Measurements from ENCODE around the gene SPATA12.

DNA sequence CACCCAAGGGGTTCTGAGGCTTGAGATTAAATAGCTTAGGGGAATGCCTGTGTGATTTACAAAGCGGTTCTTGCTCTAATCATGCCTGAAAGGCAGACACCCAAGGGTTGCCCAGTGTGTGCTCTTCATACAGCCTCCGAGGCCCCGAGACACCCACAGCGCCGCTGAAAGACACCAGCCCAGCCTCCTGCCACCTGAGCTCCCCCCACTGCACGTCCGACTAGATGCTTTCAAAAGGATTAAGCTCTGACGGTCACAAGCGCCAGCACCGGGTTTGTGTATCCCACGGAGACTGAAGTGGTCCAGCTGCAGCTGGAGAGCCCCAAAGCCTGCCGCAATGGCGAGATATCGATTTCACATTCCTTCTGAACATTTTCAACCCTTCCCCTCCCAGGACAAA is 50.3 kb downstream of the SPATA12 start:
- TF ChIP-seq, protein P1, sequence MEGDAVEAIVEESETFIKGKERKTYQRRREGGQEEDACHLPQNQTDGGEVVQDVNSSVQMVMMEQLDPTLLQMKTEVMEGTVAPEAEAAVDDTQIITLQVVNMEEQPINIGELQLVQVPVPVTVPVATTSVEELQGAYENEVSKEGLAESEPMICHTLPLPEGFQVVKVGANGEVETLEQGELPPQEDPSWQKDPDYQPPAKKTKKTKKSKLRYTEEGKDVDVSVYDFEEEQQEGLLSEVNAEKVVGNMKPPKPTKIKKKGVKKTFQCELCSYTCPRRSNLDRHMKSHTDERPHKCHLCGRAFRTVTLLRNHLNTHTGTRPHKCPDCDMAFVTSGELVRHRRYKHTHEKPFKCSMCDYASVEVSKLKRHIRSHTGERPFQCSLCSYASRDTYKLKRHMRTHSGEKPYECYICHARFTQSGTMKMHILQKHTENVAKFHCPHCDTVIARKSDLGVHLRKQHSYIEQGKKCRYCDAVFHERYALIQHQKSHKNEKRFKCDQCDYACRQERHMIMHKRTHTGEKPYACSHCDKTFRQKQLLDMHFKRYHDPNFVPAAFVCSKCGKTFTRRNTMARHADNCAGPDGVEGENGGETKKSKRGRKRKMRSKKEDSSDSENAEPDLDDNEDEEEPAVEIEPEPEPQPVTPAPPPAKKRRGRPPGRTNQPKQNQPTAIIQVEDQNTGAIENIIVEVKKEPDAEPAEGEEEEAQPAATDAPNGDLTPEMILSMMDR (conservative IDR thresholded peaks at IDR 0.05; ENCODE audit: low read depth in 2 of 2), result no peak
- TF ChIP-seq POLR2AphosphoS5 (IDR thresholded peaks at IDR 0.05; ENCODE audit: low read depth) (no peak), STAT1 (IDR thresholded peaks at IDR 0.05; ENCODE audit: unreplicated experiment) (no peak), EZH2 (IDR thresholded peaks at IDR 0.05; ENCODE audit: low read depth, unreplicated experiment) (no peak), EZH2phosphoT487 (IDR thresholded peaks at IDR 0.05; ENCODE audit: unreplicated experiment) (no peak), ZNF331 (CRISPR knock-in tag; IDR thresholded peaks at IDR 0.05; ENCODE audit: low read depth) (no peak), JUNB (IDR thresholded peaks at IDR 0.05; ENCODE audit: unreplicated experiment) (no peak), CREB1 (CRISPR knock-in tag; IDR thresholded peaks at IDR 0.05; ENCODE audit: low read depth) (no peak)
- TF ChIP-seq, protein P2, sequence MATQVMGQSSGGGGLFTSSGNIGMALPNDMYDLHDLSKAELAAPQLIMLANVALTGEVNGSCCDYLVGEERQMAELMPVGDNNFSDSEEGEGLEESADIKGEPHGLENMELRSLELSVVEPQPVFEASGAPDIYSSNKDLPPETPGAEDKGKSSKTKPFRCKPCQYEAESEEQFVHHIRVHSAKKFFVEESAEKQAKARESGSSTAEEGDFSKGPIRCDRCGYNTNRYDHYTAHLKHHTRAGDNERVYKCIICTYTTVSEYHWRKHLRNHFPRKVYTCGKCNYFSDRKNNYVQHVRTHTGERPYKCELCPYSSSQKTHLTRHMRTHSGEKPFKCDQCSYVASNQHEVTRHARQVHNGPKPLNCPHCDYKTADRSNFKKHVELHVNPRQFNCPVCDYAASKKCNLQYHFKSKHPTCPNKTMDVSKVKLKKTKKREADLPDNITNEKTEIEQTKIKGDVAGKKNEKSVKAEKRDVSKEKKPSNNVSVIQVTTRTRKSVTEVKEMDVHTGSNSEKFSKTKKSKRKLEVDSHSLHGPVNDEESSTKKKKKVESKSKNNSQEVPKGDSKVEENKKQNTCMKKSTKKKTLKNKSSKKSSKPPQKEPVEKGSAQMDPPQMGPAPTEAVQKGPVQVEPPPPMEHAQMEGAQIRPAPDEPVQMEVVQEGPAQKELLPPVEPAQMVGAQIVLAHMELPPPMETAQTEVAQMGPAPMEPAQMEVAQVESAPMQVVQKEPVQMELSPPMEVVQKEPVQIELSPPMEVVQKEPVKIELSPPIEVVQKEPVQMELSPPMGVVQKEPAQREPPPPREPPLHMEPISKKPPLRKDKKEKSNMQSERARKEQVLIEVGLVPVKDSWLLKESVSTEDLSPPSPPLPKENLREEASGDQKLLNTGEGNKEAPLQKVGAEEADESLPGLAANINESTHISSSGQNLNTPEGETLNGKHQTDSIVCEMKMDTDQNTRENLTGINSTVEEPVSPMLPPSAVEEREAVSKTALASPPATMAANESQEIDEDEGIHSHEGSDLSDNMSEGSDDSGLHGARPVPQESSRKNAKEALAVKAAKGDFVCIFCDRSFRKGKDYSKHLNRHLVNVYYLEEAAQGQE (IDR thresholded peaks at IDR 0.05; ENCODE audit: unreplicated experiment), result no peak

Measured in GM23338 (cell line).